Endodermal cell (in vitro differentiated cells): ENCODE measurements around the gene CCR8. TPM values are rescaled to one million over a fixed set of nuclear protein-coding genes. Genes with fewer than 3 reads are reported as not detected.
"Not testable (repeated sequence)": the region's sequence is repeated elsewhere in the genome, so short reads cannot be mapped to it uniquely, and the experiment has no call there.

Source experiments
- DNase-seq: peaks from one replicate; pipeline ENCODE4 v3.0.0-alpha.2; 2017
- H3K27ac ChIP-seq: 2 replicates; pipeline ENCODE4 v1.5.1; 2013; ENCODE audit warnings: mild to moderate bottlenecking, low read depth, low read length, moderate library complexity
- H3K27me3 ChIP-seq: 2 replicates; pipeline ENCODE4 v1.6.1; 2013; ENCODE audit warnings: mild to moderate bottlenecking, low read length, moderate library complexity; ENCODE audit not compliant: insufficient read depth, control insufficient read depth, poor library complexity, severe bottlenecking
- H3K36me3 ChIP-seq: 2 replicates; pipeline ENCODE4 v1.7.0; 2013; ENCODE audit warnings: mild to moderate bottlenecking, low read length, moderate library complexity; ENCODE audit not compliant: control insufficient read depth, insufficient read depth
- H3K4me1 ChIP-seq: one replicate; pipeline ENCODE4 v1.7.0; 2013; ENCODE audit warnings: low read length; ENCODE audit not compliant: control insufficient read depth, insufficient read depth
- H3K4me3 ChIP-seq: 2 replicates; pipeline ENCODE4 v1.5.1; 2013; ENCODE audit warnings: mild to moderate bottlenecking, low read length, moderate library complexity
- H3K9ac ChIP-seq: 2 replicates; pipeline ENCODE4 v1.6.1; 2013; ENCODE audit warnings: mild to moderate bottlenecking, low read length, moderate library complexity; ENCODE audit not compliant: poor library complexity, severe bottlenecking; ENCODE audit errors: extremely low read depth
- H3K9me3 ChIP-seq: 2 replicates; pipeline ENCODE4 v1.6.1; 2013; ENCODE audit warnings: mild to moderate bottlenecking, low read length, moderate library complexity; ENCODE audit not compliant: control insufficient read depth
- H3K27ac Mint-ChIP-seq: 2 replicates; pipeline ENCODE4 v1.8.0; 2020; ENCODE audit warnings: mixed read lengths
- H3K27me3 Mint-ChIP-seq: 2 replicates; pipeline ENCODE4 v1.8.0; 2021; ENCODE audit warnings: mild to moderate bottlenecking, mixed read lengths; ENCODE audit not compliant: insufficient read depth
- H3K36me3 Mint-ChIP-seq: 2 replicates; pipeline ENCODE4 v1.8.0; 2020; ENCODE audit warnings: low read depth, mixed read lengths
- H3K4me1 Mint-ChIP-seq: 2 replicates; pipeline ENCODE4 v1.8.0; 2020; ENCODE audit warnings: mixed read lengths
- H3K4me3 Mint-ChIP-seq: 2 replicates; pipeline ENCODE4 v1.8.0; 2020; ENCODE audit warnings: mild to moderate bottlenecking, moderate library complexity, mixed read lengths
- H3K9me3 Mint-ChIP-seq: 2 replicates; pipeline ENCODE4 v1.8.0; 2020; ENCODE audit warnings: mild to moderate bottlenecking, mixed read lengths
- CTCF ChIP-seq: fragments of 200-600 bp; sonication (generic); conservative IDR thresholded peaks from 2 replicates; pipeline ENCODE4 v1.5.0; 2021; ENCODE audit warnings: antibody characterized with exemption, mild to moderate bottlenecking
- WGBS, 2 experiments: methylation state at CpG; one replicate each; pipeline versions ENCODE4 v1.1.5 to v1.1.7; 2013; ENCODE audit warnings: missing lambda C conversion rate in 2 of 2, mixed read lengths in 1 of 2; ENCODE audit not compliant: insufficient coverage in 1 of 2, insufficient read length in 1 of 2; 5-methylcytosine and 5-hydroxymethylcytosine counted together
- total RNA-seq, 2 donors: library from RNA; stranded (reverse); fragmentation: NEBNext Ultra II Directional in 1 of 2; extraction: Animal tissue kit (Norgen Biotek cat#: 25700) in 1 of 2; gene quantifications; 2 replicates in 1 of 2; 3 replicates in 1 of 2; pipeline ENCODE4 v1.2.1, GENCODE V29; 2021

CCR8 gene
- total RNA-seq, 2 donors from 2014 or later, result 0.22 TPM; not detected in 1

GRCh38 chr3:39317571-39318169, 11.8 kb upstream of the CCR8 start:
- H3K9ac ChIP-seq, result no peak overlapping the region
- H3K36me3 ChIP-seq, result no peaks in the 10 kb centered on the region
- Mint-ChIP-seq H3K27me3 (no peaks in the 10 kb centered on the region), H3K27ac (no peak overlapping the region), H3K4me1 (no peaks in the 10 kb centered on the region), H3K4me3 (no peak overlapping the region), H3K9me3 (peaks cover 25% of the 10 kb centered on the region), H3K36me3 (no peaks in the 10 kb centered on the region)
- no peaks in the 10 kb centered on the region for H3K4me1 ChIP-seq
- TF ChIP-seq CTCF, result no peak
- WGBS, 2 experiments, result 78 to 93% methylated on average over 2 of the region's 2 CpGs
- no peak overlapping the region for H3K27ac ChIP-seq
- no peak for DNase-seq
- H3K27me3 ChIP-seq, result no peaks in the 10 kb centered on the region
- H3K9me3 ChIP-seq, result peaks cover 6% of the 10 kb centered on the region
- H3K4me3 ChIP-seq, result no peak overlapping the region

GRCh38 chr3:39318301-39318700, 11.2 kb upstream of the CCR8 start:
- Mint-ChIP-seq H3K27ac (no peak overlapping the region), H3K36me3 (no peaks in the 10 kb centered on the region), H3K9me3 (peaks cover 20% of the 10 kb centered on the region), H3K4me1 (peaks cover 1% of the 10 kb centered on the region), H3K27me3 (no peaks in the 10 kb centered on the region), H3K4me3 (no peak overlapping the region)
- Histone ChIP-seq H3K9me3 (peaks cover 6% of the 10 kb centered on the region), H3K27me3 (no peaks in the 10 kb centered on the region), H3K4me3 (no peak overlapping the region), H3K27ac (no peak overlapping the region), H3K9ac (no peak overlapping the region), H3K36me3 (no peaks in the 10 kb centered on the region), H3K4me1 (no peaks in the 10 kb centered on the region)
- no peak for DNase-seq
- 95 to 100% methylated on average over 1 of the region's 1 CpG for WGBS, 2 experiments
- TF ChIP-seq CTCF, result no peak

GRCh38 chr3:39319249-39319648, 10.3 kb upstream of the CCR8 start:
- no peak for TF ChIP-seq CTCF
- no peaks in the 10 kb centered on the region for H3K27me3 Mint-ChIP-seq

GRCh38 chr3:39321574-39321983, 7.9 kb upstream of the CCR8 start:
- H3K4me1 Mint-ChIP-seq, H3K27ac Mint-ChIP-seq, H3K9me3 ChIP-seq, H3K27ac ChIP-seq, H3K4me1 ChIP-seq, H3K4me3 Mint-ChIP-seq, H3K36me3 Mint-ChIP-seq, H3K4me3 ChIP-seq, H3K27me3 Mint-ChIP-seq, H3K27me3 ChIP-seq, H3K9me3 Mint-ChIP-seq, H3K36me3 ChIP-seq, H3K9ac ChIP-seq, DNase-seq: not testable (repeated sequence)
- 91 to 93% methylated on average over 2 of the region's 2 CpGs for WGBS, 2 experiments

More at GRCh38 chr3:39319249-39319648, 10.3 kb upstream of the CCR8 start:
- H3K36me3 ChIP-seq, result no peaks in the 10 kb centered on the region
- Mint-ChIP-seq H3K4me3 (no peak overlapping the region), H3K4me1 (peaks cover 1% of the 10 kb centered on the region), H3K36me3 (no peaks in the 10 kb centered on the region), H3K27ac (no peak overlapping the region), H3K9me3 (peaks cover 16% of the 10 kb centered on the region)
- no peak overlapping the region for H3K9ac ChIP-seq
- no peak for DNase-seq
- no peaks in the 10 kb centered on the region for H3K4me1 ChIP-seq
- H3K27me3 ChIP-seq, result no peaks in the 10 kb centered on the region
- no peak overlapping the region for H3K4me3 ChIP-seq
- H3K27ac ChIP-seq, result no peak overlapping the region
- H3K9me3 ChIP-seq, result peaks cover 6% of the 10 kb centered on the region

GRCh38 chr3:39322209-39322715, 7.2 kb upstream of the CCR8 start:
- H3K4me1 ChIP-seq, H3K27ac Mint-ChIP-seq, H3K36me3 ChIP-seq, H3K9me3 Mint-ChIP-seq, H3K36me3 Mint-ChIP-seq, H3K4me3 Mint-ChIP-seq, H3K27me3 Mint-ChIP-seq, H3K4me3 ChIP-seq, DNase-seq, H3K27me3 ChIP-seq, H3K9ac ChIP-seq, H3K9me3 ChIP-seq, H3K4me1 Mint-ChIP-seq, H3K27ac ChIP-seq: not testable (repeated sequence)
- WGBS, 2 experiments, result 43 to 64% methylated on average over 2 to 3 of the region's 3 CpGs
